Lung (tissue), 12 donors: ENCODE measurements around the gene TPGS2. TPM values are rescaled to one million over a fixed set of nuclear protein-coding genes. Genes with fewer than 3 reads are reported as not detected.

Experiments used
- ATAC-seq: fragments of 200-7000 bp; cut with Tn5 transposase; one replicate; pipeline ENCODE4 v1.9.1; 2020; ENCODE audit warnings: moderate number of reproducible peaks; ENCODE audit not compliant: insufficient read depth, low FRiP score
- DNase-seq, 3 donors: peaks; one replicate each; pipeline ENCODE4 v3.0.0-alpha.2; 2013 to 2017
- H3K27ac ChIP-seq, 2 donors: one replicate each; pipeline ENCODE4 v1.5.1; 2013; ENCODE audit warnings: mild to moderate bottlenecking in 2 of 2, moderate library complexity in 2 of 2, control low read depth in 1 of 2, inconsistent platforms in 1 of 2, low read depth in 1 of 2, low read length in 1 of 2
- H3K27me3 ChIP-seq, 3 donors: one replicate each; pipeline ENCODE4 v1.5.1; 2013; ENCODE audit warnings: low read length in 2 of 3; ENCODE audit not compliant: control insufficient read depth in 3 of 3, insufficient read depth in 3 of 3
- H3K36me3 ChIP-seq, 4 donors: one replicate each; pipeline ENCODE4 v1.5.1; 2013; ENCODE audit warnings: low read length in 4 of 4, mild to moderate bottlenecking in 1 of 4, moderate library complexity in 1 of 4; ENCODE audit not compliant: control insufficient read depth in 4 of 4, insufficient read depth in 4 of 4
- H3K4me1 ChIP-seq, 5 donors: one replicate each; pipeline ENCODE4 v1.5.1; 2013; ENCODE audit warnings: low read length in 5 of 5, mild to moderate bottlenecking in 2 of 5, moderate library complexity in 1 of 5; ENCODE audit not compliant: control insufficient read depth in 5 of 5, insufficient read depth in 5 of 5
- H3K4me3 ChIP-seq: one replicate; pipeline ENCODE4 v1.5.1; 2013; ENCODE audit warnings: mild to moderate bottlenecking, control low read depth, moderate library complexity
- H3K9ac ChIP-seq, 2 donors: one replicate each; pipeline ENCODE4 v1.5.1; 2013; ENCODE audit warnings: low read length in 2 of 2, control low read depth in 1 of 2; ENCODE audit not compliant: insufficient read depth in 1 of 2
- H3K9me3 ChIP-seq, 4 donors: one replicate each; pipeline ENCODE4 v1.5.1; 2013; ENCODE audit warnings: low read length in 3 of 4, mild to moderate bottlenecking in 1 of 4, moderate library complexity in 1 of 4; ENCODE audit not compliant: control insufficient read depth in 4 of 4, insufficient read depth in 3 of 4
- CTCF ChIP-seq: IDR thresholded peaks from 2 replicates; pipeline ENCODE4 v1.5.1; 2012; ENCODE audit warnings: mild to moderate bottlenecking; ENCODE audit errors: control extremely low read depth, extremely low read depth
- WGBS, 2 donors: extraction: QIAGEN DNeasy Blood & Tissue Kit; methylation state at CpG; one replicate each; pipeline ENCODE4 v1.1.7; 2013; 5-methylcytosine and 5-hydroxymethylcytosine counted together
- polyA plus RNA-seq, 2 donors: library from polyadenylated mRNA; stranded (reverse); fragments of 200-250 nt; gene quantifications; one replicate each; pipeline ENCODE4 v1.2.1, GENCODE V29; 2013
- total RNA-seq, 2 donors: library from RNA; depleted of rRNA in 1 of 2; stranded (reverse); fragments of >200 nt in 1 of 2; gene quantifications; one replicate each; pipeline ENCODE4 v1.2.1, GENCODE V29; 2014 to 2021
- donor health status: control.
- donor health status: control.
- donor health status: Bipolar disorder and iron deficiency.
- donor health status: healthy.
- donor health status: DM: yes; HTN: yes; CAD: no.

TPGS2 gene
- total and polyA plus RNA-seq, 4 donors: 45.5 to 122 (median 58.5) TPM

GRCh38 chr18:36757991-36758390 lies 70.8 kb downstream of the TPGS2 start:
- H3K9me3 ChIP-seq: no peaks in the 10 kb centered on the region
- no peak overlapping the region for H3K9ac ChIP-seq
- 66 to 80% methylated on average over 3 of the region's 3 CpGs for WGBS, 2 donors
- TF ChIP-seq CTCF: no peak
- DNase-seq (no peak), ATAC-seq (no peak)
- H3K27ac ChIP-seq: no peak overlapping the region
- peaks cover 0 to 3% (median 0%) of the 10 kb centered on the region in 5 donors for H3K4me1 ChIP-seq
- H3K4me3 ChIP-seq: no peak overlapping the region
- no peaks in the 10 kb centered on the region for H3K27me3 ChIP-seq
- H3K36me3 ChIP-seq: no peaks in the 10 kb centered on the region

GRCh38 chr18:36757081-36757480 lies 71.7 kb downstream of the TPGS2 start:
- peak; percentile 66 for ATAC-seq
- Histone ChIP-seq H3K4me1 (peaks cover 0 to 3% (median 0%) of the 10 kb centered on the region in 5 donors), H3K36me3 (no peaks in the 10 kb centered on the region), H3K27ac (no peak overlapping the region), H3K4me3 (no peak overlapping the region), H3K27me3 (no peaks in the 10 kb centered on the region), H3K9ac (no peak overlapping the region), H3K9me3 (no peaks in the 10 kb centered on the region)
- peak; percentile 49 for TF ChIP-seq CTCF
- 4 to 20% methylated on average over 1 of the region's 1 CpG for WGBS, 2 donors
- DNase-seq: peak in 2 of 3 donors; percentile 67 to 80

- no peaks in the 10 kb centered on the region for H3K36me3 ChIP-seq
- DNase-seq: peak in 1 of 3 donors; percentile 4
- no peak overlapping the region for H3K4me3 ChIP-seq
- TF ChIP-seq CTCF: no peak
- no peaks in the 10 kb centered on the region for H3K27me3 ChIP-seq
- peaks cover 0 to 3% (median 0%) of the 10 kb centered on the region in 5 donors for H3K4me1 ChIP-seq
- H3K27ac ChIP-seq: no peak overlapping the region
- ATAC-seq: no peak
- WGBS, 2 donors: 57 to 77% methylated on average over 4 of the region's 4 CpGs
- H3K9ac ChIP-seq: no peak overlapping the region
- no peaks in the 10 kb centered on the region for H3K9me3 ChIP-seq
Measured at GRCh38 chr18:36756242-36756641, 72.6 kb downstream of the TPGS2 start.
